ENCODE results near the gene ACBD6.

Gene ACBD6

DNA sequence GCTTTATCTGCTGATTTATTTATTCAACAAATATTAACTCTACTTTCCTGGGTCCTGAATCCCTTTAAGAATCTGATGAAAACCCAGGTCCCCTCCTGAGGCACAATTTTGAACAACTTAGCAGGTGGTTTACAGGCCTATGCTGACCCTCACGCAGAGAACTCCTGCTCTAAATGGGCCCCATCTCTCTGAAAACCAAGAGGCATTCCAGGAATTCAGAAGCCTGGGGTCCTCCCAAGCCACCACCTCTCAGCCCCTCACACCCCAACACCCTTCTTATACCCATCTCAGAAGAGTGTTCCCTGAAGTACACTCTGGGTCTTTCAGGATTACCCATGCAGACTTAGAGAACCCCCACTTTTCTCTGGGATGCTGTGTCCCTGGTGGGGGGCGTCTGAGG, 237.8 kb downstream of the ACBD6 start:
- H3K27me3 ChIP-seq (ENCODE audit: insufficient read depth, low read depth, severe bottlenecking): no peaks in the 10 kb centered on the region
- H3K36me3 ChIP-seq: peaks cover 6% of the 10 kb centered on the region
- H3K9me3 ChIP-seq (ENCODE audit: severe bottlenecking): no peaks in the 10 kb centered on the region
- no peak for DNase-seq
- TF ChIP-seq, protein P1, sequence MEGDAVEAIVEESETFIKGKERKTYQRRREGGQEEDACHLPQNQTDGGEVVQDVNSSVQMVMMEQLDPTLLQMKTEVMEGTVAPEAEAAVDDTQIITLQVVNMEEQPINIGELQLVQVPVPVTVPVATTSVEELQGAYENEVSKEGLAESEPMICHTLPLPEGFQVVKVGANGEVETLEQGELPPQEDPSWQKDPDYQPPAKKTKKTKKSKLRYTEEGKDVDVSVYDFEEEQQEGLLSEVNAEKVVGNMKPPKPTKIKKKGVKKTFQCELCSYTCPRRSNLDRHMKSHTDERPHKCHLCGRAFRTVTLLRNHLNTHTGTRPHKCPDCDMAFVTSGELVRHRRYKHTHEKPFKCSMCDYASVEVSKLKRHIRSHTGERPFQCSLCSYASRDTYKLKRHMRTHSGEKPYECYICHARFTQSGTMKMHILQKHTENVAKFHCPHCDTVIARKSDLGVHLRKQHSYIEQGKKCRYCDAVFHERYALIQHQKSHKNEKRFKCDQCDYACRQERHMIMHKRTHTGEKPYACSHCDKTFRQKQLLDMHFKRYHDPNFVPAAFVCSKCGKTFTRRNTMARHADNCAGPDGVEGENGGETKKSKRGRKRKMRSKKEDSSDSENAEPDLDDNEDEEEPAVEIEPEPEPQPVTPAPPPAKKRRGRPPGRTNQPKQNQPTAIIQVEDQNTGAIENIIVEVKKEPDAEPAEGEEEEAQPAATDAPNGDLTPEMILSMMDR (IDR thresholded peaks at IDR 0.05; ENCODE audit: low read depth, low read length): no peak
- no peak overlapping the region for H3K27ac ChIP-seq
- no peak overlapping the region for H3K4me3 ChIP-seq (ENCODE audit: low read depth, low read length)

- no peak for DNase-seq
- H3K4me3 ChIP-seq (ENCODE audit: low read depth, low read length): no peak overlapping the region
- H3K27me3 ChIP-seq (ENCODE audit: insufficient read depth, low read depth, severe bottlenecking): no peaks in the 10 kb centered on the region
- H3K36me3 ChIP-seq: peaks cover 6% of the 10 kb centered on the region
- TF ChIP-seq, protein P1 (IDR thresholded peaks at IDR 0.05; ENCODE audit: low read depth, low read length): no peak
- H3K27ac ChIP-seq: no peak overlapping the region
- no peaks in the 10 kb centered on the region for H3K9me3 ChIP-seq (ENCODE audit: severe bottlenecking)
Observed at GRCh38 chr1:180262628-180263488, 239.5 kb downstream of the ACBD6 start.

- Histone ChIP-seq H3K9me3 (ENCODE audit: severe bottlenecking) (no peaks in the 10 kb centered on the region), H3K27ac (0 out of 2 replicates have a peak overlapping the region, but pooled peaks have one; percentile 10), H3K36me3 (peaks cover 4% of the 10 kb centered on the region), H3K4me3 (ENCODE audit: low read depth, low read length) (no peak overlapping the region), H3K27me3 (ENCODE audit: insufficient read depth, low read depth, severe bottlenecking) (no peaks in the 10 kb centered on the region)
- TF ChIP-seq, protein P1 (IDR thresholded peaks at IDR 0.05; ENCODE audit: low read depth, low read length): no peak
- DNase-seq: no peak
Observed at GRCh38 chr1:180261524-180262155, 240.7 kb downstream of the ACBD6 start.

- no peak overlapping the region for H3K27ac ChIP-seq
- H3K4me3 ChIP-seq (ENCODE audit: low read depth, low read length): no peak overlapping the region
- no peaks in the 10 kb centered on the region for H3K9me3 ChIP-seq (ENCODE audit: severe bottlenecking)
- no peaks in the 10 kb centered on the region for H3K36me3 ChIP-seq
- no peaks in the 10 kb centered on the region for H3K27me3 ChIP-seq (ENCODE audit: insufficient read depth, low read depth, severe bottlenecking)
- DNase-seq: no peak
- TF ChIP-seq, protein P1 (IDR thresholded peaks at IDR 0.05; ENCODE audit: low read depth, low read length): no peak
Observed at GRCh38 chr1:180261030-180261429, 241.3 kb downstream of the ACBD6 start.

DNA sequence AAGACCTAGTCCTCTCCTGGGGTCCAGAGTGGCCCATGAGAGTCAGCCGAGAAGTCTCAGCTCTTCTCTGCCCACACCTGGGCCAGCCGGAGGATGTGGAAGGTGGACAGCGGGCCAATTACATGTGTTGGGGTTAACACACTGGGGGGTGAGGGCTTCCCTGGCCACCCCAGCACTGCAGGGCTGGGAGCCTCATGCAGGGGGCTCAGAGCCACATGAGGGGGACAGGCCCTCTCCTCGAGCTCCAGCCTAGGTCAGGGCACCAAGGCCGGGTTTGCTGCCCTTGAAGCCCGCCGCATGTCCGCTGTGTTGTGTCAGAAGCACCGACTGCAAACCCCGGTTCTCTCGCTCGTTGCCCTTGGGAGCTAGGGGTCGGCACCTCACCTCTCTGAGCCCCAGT, 241.8 kb downstream of the ACBD6 start:
- no peak for DNase-seq
- TF ChIP-seq, protein P1 (IDR thresholded peaks at IDR 0.05; ENCODE audit: low read depth, low read length): no peak
- Histone ChIP-seq H3K36me3 (no peaks in the 10 kb centered on the region), H3K27me3 (ENCODE audit: insufficient read depth, low read depth, severe bottlenecking) (no peaks in the 10 kb centered on the region), H3K27ac (no peak overlapping the region), H3K4me3 (ENCODE audit: low read depth, low read length) (no peak overlapping the region), H3K9me3 (ENCODE audit: severe bottlenecking) (no peaks in the 10 kb centered on the region)

All from WERI-Rb-1 (cell line).